ENCODE results near the gene ABCC11.
A peak's percentile ranks its signal among the peaks of the same experiment; 100 is the strongest.

DNA sequence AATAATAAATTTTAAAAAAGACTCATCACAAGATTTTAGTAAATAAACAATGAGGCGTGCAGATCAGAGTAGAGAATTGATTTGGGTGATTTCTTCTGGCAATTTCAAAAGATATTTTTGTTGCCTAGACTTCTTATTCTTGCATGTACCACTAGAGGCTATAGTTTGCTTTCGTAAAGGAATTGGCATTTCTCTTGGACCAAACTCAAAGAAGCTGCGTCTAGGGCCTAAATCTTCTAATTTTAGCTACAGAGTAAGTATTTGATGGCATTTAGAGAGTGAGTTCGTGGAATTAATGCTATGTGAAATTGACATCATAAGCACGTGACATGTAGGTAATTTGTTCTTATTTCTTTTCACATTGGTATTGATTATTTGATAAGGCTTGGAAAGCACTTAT lies 24.4 kb upstream of the ABCC11 start:
- TF ChIP-seq, protein P1, sequence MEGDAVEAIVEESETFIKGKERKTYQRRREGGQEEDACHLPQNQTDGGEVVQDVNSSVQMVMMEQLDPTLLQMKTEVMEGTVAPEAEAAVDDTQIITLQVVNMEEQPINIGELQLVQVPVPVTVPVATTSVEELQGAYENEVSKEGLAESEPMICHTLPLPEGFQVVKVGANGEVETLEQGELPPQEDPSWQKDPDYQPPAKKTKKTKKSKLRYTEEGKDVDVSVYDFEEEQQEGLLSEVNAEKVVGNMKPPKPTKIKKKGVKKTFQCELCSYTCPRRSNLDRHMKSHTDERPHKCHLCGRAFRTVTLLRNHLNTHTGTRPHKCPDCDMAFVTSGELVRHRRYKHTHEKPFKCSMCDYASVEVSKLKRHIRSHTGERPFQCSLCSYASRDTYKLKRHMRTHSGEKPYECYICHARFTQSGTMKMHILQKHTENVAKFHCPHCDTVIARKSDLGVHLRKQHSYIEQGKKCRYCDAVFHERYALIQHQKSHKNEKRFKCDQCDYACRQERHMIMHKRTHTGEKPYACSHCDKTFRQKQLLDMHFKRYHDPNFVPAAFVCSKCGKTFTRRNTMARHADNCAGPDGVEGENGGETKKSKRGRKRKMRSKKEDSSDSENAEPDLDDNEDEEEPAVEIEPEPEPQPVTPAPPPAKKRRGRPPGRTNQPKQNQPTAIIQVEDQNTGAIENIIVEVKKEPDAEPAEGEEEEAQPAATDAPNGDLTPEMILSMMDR (IDR thresholded peaks at IDR 0.05), result peak in 2 of 5 experiments; percentile 11 to 33
- TF ChIP-seq EP300 (IDR thresholded peaks at IDR 0.05), result no peak
